GM13976 (cell line): Measurements from ENCODE around the gene RAB35.

Experiments
- DNase-seq: peaks from one replicate; pipeline ENCODE4 v3.0.0; 2012; ENCODE audit warnings: low spot score
- CTCF ChIP-seq: IDR thresholded peaks from 2 replicates; pipeline ENCODE4 v1.5.1; 2012; ENCODE audit warnings: borderline replicate concordance, mild to moderate bottlenecking; ENCODE audit not compliant: insufficient read depth; ENCODE audit errors: extremely low read depth, missing control alignments, control extremely low read depth
- in situ Hi-C: fragments of 300-500 bp; cut with MboI; formaldehyde crosslinking; loops from one replicate; pipeline ENCODE4 v1.12.0; 2022; ENCODE audit warnings: low sequenced_read_pairs, mixed read lengths, inconsistent platforms; ENCODE audit not compliant: unreplicated experiment

RAB35 gene

DNA sequence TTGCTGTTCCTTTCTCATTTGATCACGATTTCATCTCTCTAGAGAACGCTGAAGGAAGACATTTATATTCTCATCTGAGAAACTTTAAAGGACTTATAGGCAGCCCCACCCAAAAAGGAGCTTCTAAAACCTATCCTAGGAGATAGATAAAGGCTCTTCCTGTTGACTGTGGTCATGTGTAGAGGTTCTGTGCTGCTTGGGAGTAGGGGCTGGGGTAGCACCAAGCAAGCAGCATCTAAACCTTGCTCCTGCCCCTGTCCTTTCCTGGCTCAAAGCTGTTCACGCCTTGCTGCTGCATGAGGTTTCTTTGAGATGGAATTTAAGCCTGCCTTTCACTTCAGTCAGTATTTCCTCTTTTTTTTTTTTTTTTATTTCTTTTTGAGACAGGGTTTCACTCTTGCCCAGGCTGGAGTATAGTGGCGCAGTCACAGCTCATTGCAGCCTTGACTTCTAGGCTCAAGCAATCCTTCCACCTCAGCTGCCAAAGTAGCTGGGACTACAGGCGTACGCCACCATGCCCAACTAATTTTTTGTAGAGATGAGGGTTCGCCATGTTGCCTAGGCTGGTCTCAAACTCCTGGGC lies 41.4 kb downstream of the RAB35 start:
- in situ Hi-C loops, result no loop called here
- no peak for DNase-seq
- TF ChIP-seq CTCF, result no peak

DNA sequence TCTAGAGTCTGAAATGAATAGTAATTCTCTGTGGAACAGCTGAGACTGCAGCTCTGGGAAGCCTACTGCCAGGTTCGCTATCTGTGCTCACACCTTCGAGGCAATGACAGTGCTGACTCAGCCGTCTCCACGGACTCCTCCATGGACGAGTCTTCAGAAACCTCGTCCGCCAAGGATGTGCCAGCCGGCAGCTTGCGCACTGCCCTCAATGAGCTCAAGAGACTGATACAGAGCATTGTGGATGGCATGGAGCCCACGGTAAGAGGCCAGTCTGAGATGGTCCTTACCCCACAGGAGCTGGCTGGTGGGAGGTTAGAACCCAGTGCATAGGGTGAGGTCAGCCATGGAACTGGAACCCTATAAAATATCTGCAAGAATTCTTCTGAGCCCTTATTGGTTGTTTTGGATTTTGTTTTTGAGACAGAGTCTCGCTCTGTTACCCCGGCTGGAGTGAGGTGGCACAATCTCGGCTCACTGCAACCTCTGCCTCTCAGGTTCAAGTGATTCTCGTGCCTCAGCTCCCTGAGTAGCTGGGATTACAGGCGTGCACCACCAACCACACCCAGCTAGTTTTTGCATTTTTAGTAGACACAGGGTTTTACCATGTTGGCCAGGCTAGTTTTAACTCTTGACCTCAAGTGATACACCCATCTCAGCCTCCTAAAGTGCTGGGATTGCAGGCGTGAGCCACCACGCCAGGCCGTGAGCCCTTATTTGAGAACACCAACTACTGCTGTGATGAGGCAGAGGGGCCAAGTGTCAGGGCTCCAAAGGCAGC lies 43.9 kb downstream of the RAB35 start:
- no peak for DNase-seq
- in situ Hi-C loops, result no loop called here
- TF ChIP-seq CTCF, result no peak

DNA sequence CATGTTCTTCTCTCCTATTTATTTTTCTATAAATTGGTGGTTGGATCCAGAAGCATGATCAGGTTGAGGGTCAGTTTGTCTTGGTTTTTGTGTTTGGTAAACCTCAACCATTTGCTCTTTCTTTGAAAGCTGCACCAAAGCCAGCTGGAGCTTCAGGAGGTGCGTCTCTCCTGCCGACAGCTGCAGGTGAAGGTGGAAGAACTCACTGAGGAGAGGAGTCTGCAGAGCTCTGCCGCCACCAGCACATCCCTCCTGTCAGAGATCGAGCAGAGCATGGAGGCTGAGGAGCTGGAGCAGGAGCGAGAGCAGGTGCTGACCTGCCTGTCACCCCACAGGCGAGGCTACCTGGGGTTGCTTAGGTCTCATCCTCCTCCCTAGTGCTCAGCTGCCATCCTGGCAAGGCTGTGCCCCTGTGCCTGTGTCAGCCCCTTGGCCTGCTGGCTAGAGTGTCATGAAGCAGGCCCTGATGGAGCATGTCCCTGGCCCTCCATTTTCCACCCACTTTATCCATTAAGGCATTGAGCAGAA lies 45.0 kb downstream of the RAB35 start:
- no peak for TF ChIP-seq CTCF
- in situ Hi-C loops, result no loop called here
- DNase-seq, result no peak

GRCh38 chr12:120069278-120069677 lies 47.3 kb downstream of the RAB35 start:
- in situ Hi-C loops, result no loop called here
- no peak for TF ChIP-seq CTCF
- no peak for DNase-seq

- in situ Hi-C loops, result no loop called here
- no peak for TF ChIP-seq CTCF
- no peak for DNase-seq
These were observed 48.7 kb downstream of the RAB35 start for GRCh38 chr12:120067901-120068300.

DNA sequence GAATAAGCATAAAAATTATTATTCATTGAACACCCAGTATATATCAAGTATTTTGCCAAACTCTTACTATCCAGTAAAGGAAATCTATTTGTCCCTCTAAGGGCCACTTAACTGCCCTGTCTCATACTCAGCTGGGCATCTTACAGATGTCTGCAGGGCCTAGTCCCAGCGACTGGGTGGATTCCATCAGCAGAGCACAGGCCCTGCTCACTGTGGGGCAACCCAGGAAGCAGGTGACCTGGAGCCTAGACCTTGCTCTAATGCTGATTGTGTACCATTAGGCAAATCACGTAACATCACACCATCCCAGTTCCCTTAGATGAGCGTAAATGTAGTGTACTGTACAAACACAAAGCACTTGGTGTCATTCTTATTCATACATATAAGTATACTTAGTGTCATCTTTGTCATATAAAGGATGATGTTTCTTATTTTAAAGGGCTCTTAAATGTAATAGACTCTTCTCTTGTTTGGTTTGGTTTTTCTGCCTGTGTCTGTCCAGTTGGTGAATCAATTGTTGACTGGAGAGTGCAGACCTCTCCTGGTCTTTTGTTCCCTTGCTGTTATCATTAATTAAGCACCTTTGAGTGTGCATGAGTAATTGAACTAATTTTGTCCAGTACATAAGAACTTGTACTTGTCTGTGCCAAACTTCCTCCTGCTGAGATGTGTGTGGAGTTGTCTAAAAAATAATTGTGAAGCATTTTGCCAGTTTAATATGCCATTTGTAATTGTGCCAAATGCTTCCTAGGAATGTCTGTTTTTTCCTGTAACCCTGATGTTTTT lies 49.3 kb downstream of the RAB35 start:
- DNase-seq, result no peak
- in situ Hi-C loops, result no loop called here
- no peak for TF ChIP-seq CTCF
